Measurements from ENCODE around the gene KRTAP1-1. TPM values are rescaled to one million over a fixed set of nuclear protein-coding genes. Genes with fewer than 3 reads are reported as not detected.
"Not testable (repeated sequence)": the region's sequence is repeated elsewhere in the genome, so short reads cannot be mapped to it uniquely, and the experiment has no call there.

KRTAP1-1 gene
- total and polyA plus RNA-seq, 10 donors, result not detected

- no peak for DNase-seq
- TF ChIP-seq, protein P1, sequence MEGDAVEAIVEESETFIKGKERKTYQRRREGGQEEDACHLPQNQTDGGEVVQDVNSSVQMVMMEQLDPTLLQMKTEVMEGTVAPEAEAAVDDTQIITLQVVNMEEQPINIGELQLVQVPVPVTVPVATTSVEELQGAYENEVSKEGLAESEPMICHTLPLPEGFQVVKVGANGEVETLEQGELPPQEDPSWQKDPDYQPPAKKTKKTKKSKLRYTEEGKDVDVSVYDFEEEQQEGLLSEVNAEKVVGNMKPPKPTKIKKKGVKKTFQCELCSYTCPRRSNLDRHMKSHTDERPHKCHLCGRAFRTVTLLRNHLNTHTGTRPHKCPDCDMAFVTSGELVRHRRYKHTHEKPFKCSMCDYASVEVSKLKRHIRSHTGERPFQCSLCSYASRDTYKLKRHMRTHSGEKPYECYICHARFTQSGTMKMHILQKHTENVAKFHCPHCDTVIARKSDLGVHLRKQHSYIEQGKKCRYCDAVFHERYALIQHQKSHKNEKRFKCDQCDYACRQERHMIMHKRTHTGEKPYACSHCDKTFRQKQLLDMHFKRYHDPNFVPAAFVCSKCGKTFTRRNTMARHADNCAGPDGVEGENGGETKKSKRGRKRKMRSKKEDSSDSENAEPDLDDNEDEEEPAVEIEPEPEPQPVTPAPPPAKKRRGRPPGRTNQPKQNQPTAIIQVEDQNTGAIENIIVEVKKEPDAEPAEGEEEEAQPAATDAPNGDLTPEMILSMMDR (IDR thresholded peaks at IDR 0.05 in 8 of 11, conservative IDR thresholded peaks at IDR 0.05 in 3 of 11), result no peak
- TF ChIP-seq POLR2A (IDR thresholded peaks at IDR 0.05) (no peak), POLR2AphosphoS5 (IDR thresholded peaks at IDR 0.05) (no peak)
- Histone ChIP-seq H3K4me3 (no peak overlapping the region), H3K27ac (no peak overlapping the region), H3K27me3 (replicated peaks in 1 of 7) (peaks cover 0 to 12% (median 0%) of the 10 kb centered on the region in 7 donors), H3K36me3 (no peaks in the 10 kb centered on the region), H3K4me1 (no peaks in the 10 kb centered on the region), H3K9me3 (no peaks in the 10 kb centered on the region)
- intact Hi-C loops (cut with DNase I; ENCODE audit: low total_unique reads), result no loop called here
- WGBS, 5 donors, result 57 to 80% (median 69%) methylated on average over 5 of the region's 5 CpGs
Observed at GRCh38 chr17:41002814-41003213, 38.4 kb downstream of the KRTAP1-1 start.

- 85 to 93% (median 88%) methylated on average over 4 of the region's 4 CpGs for WGBS, 5 donors
- TF ChIP-seq POLR2A (IDR thresholded peaks at IDR 0.05) (no peak), POLR2AphosphoS5 (IDR thresholded peaks at IDR 0.05) (no peak)
- TF ChIP-seq, protein P1 (IDR thresholded peaks at IDR 0.05 in 8 of 11, conservative IDR thresholded peaks at IDR 0.05 in 3 of 11), result no peak
- no peak for DNase-seq
- Histone ChIP-seq H3K36me3 (no peaks in the 10 kb centered on the region), H3K4me1 (no peaks in the 10 kb centered on the region), H3K27ac (no peak overlapping the region), H3K27me3 (replicated peaks in 1 of 7) (peaks cover 0 to 22% (median 0%) of the 10 kb centered on the region in 7 donors), H3K9me3 (no peaks in the 10 kb centered on the region), H3K4me3 (no peak overlapping the region)
- intact Hi-C loops (cut with DNase I; ENCODE audit: low total_unique reads), result no loop called here
Observed at GRCh38 chr17:41001795-41002194, 39.5 kb downstream of the KRTAP1-1 start.

DNA sequence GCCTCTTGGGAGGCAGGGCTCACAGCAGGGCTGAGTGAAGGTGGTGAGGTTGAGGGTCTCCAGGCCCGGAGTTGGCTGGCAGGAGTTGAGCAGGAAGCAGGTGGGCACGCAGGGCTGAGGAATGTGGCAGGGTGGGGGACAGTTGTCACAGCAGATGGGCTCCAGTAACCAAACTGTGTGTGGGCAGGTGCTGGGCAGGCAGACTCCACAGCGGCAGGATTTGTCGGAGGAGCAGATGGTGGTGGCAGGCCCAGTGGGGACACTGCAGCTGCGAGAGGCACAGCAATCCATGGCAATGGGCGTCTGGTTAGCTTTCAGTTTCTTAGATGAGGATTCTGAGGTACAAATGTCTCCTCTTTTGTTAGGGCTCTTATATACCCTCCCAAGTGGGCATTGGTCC is 41.7 kb downstream of the KRTAP1-1 start, which contains the start of gene KRTAP3-2:
TSS of gene KRTAP3-2 (minus strand) at position 344 of the 400 bp plus-strand sequence. CDS start at position 291, 53 bp downstream.
- H3K4me3 ChIP-seq; H3K4me1 ChIP-seq; DNase-seq; H3K9me3 ChIP-seq; intact Hi-C loops (cut with DNase I; ENCODE audit: low total_unique reads); H3K36me3 ChIP-seq; H3K27ac ChIP-seq: not testable (repeated sequence)
- WGBS, 5 donors, result 80 to 91% (median 86%) methylated on average over 5 to 6 of the region's 6 CpGs
- H3K27me3 ChIP-seq (replicated peaks in 1 of 7), result peaks cover 0 to 32% (median 0%) of the 10 kb centered on the region in 7 donors

DNA sequence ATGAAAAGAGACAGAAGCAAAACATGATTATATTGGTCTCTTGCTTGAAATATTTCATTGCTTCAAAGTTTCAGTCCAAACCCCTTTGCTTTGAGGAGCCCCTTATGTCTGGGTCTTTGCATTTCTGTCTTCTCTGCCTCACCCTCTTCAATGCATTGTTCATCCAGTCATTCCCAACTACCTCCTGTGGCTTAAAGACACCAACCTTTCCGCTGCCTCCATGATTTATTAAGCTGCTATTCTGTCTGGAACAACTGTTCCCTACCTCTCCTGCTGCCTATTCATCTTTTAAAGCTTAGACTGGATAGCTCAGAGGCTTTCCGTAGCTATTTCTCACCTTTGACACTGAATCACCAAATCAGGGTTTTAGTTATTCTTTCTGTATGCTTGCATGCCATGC is 43.9 kb downstream of the KRTAP1-1 start:
- intact Hi-C loops (cut with DNase I; ENCODE audit: low total_unique reads), result no loop called here
- WGBS, 5 donors, result 56 to 88% (median 76%) methylated on average over 2 of the region's 2 CpGs
- no peak for DNase-seq
- peaks cover 0 to 37% (median 0%) of the 10 kb centered on the region in 7 donors for H3K27me3 ChIP-seq (replicated peaks in 1 of 7)
- H3K4me1 ChIP-seq, result no peaks in the 10 kb centered on the region
- TF ChIP-seq POLR2A (IDR thresholded peaks at IDR 0.05) (no peak), POLR2AphosphoS5 (IDR thresholded peaks at IDR 0.05) (no peak)
- no peak overlapping the region for H3K27ac ChIP-seq
- H3K4me3 ChIP-seq, result no peak overlapping the region
- H3K9me3 ChIP-seq, result no peaks in the 10 kb centered on the region
- no peaks in the 10 kb centered on the region for H3K36me3 ChIP-seq

- no peak for TF ChIP-seq POLR2A (IDR thresholded peaks at IDR 0.05)
- TF ChIP-seq, protein P1 (IDR thresholded peaks at IDR 0.05 in 8 of 11, conservative IDR thresholded peaks at IDR 0.05 in 3 of 11), result no peak
- no peak for TF ChIP-seq POLR2AphosphoS5 (IDR thresholded peaks at IDR 0.05)
- H3K4me1 ChIP-seq, result no peaks in the 10 kb centered on the region
- no peaks in the 10 kb centered on the region for H3K9me3 ChIP-seq
- no peak overlapping the region for H3K4me3 ChIP-seq
- peaks cover 0 to 41% (median 0%) of the 10 kb centered on the region in 7 donors for H3K27me3 ChIP-seq (replicated peaks in 1 of 7)
- WGBS, 5 donors, result 76 to 86% (median 85%) methylated on average over 4 of the region's 4 CpGs
- intact Hi-C loops (cut with DNase I; ENCODE audit: low total_unique reads), result no loop called here
- H3K27ac ChIP-seq, result no peak overlapping the region
- no peaks in the 10 kb centered on the region for H3K36me3 ChIP-seq
- DNase-seq, result no peak
Observed at GRCh38 chr17:40996829-40997228, 44.4 kb downstream of the KRTAP1-1 start.
